Small intestine (tissue), 7 donors: ENCODE data around the gene ZNF521. TPM values are rescaled to one million over a fixed set of nuclear protein-coding genes. Genes with fewer than 3 reads are reported as not detected.

Source experiments
- DNase-seq, 2 donors: peaks; one replicate each; pipeline versions ENCODE4 v3.0.0 to v3.0.0-alpha.2; 2013
- FAIRE-seq: peaks from 2 replicates; lab custom pipeline; 2012; peaks lifted over from hg19 to GRCh38; lab: Jason Lieb, UNC
- H3K27ac ChIP-seq, 3 donors: one replicate each; pipeline ENCODE4 v1.5.1; 2013; ENCODE audit warnings: low read length in 2 of 3, mild to moderate bottlenecking in 2 of 3, control low read depth in 1 of 3, inconsistent platforms in 1 of 3, low read depth in 1 of 3, moderate library complexity in 1 of 3
- H3K27me3 ChIP-seq, 3 donors: one replicate each; pipeline ENCODE4 v1.6.1; 2013; ENCODE audit warnings: low read length in 3 of 3, inconsistent platforms in 1 of 3; ENCODE audit not compliant: control insufficient read depth in 3 of 3, insufficient read depth in 3 of 3
- H3K36me3 ChIP-seq, 3 donors: one replicate each; pipeline ENCODE4 v1.6.1; 2013; ENCODE audit warnings: low read length in 3 of 3, inconsistent platforms in 1 of 3, low read depth in 1 of 3, mild to moderate bottlenecking in 1 of 3, moderate library complexity in 1 of 3; ENCODE audit not compliant: control insufficient read depth in 3 of 3, insufficient read depth in 2 of 3
- H3K4me1 ChIP-seq, 3 donors: one replicate each; pipeline ENCODE4 v1.6.1; 2013; ENCODE audit warnings: low read length in 2 of 3, inconsistent platforms in 1 of 3, low read depth in 1 of 3, mild to moderate bottlenecking in 1 of 3, moderate library complexity in 1 of 3; ENCODE audit not compliant: control insufficient read depth in 3 of 3, insufficient read depth in 2 of 3
- H3K4me3 ChIP-seq, 3 donors: one replicate each; pipeline ENCODE4 v1.5.1; 2013; ENCODE audit warnings: low read length in 3 of 3, control low read depth in 1 of 3, inconsistent platforms in 1 of 3, low read depth in 1 of 3, mild to moderate bottlenecking in 1 of 3, moderate library complexity in 1 of 3
- H3K9me3 ChIP-seq, 2 donors: one replicate each; pipeline ENCODE4 v1.6.1; 2013; ENCODE audit warnings: low read depth in 1 of 2, low read length in 1 of 2; ENCODE audit not compliant: control insufficient read depth in 2 of 2, insufficient read depth in 1 of 2
- whole genome bisulfite sequencing, 3 donors: extraction: QIAGEN DNeasy Blood & Tissue Kit; methylation state at CpG; one replicate each; pipeline ENCODE4 v1.1.7; 2013; 5-methylcytosine and 5-hydroxymethylcytosine counted together
- polyA plus RNA-seq, 4 donors: library from polyadenylated mRNA; stranded (reverse) in 3 of 4; unstranded in 1 of 4; fragments of 200-250 nt in 3 of 4; fragments of 120-200 nt in 1 of 4; gene quantifications; one replicate each; pipeline versions ENCODE4 v1.2.1 to v1.2.3, GENCODE V29; 2013
- donor health status: healthy with polysubstance abuse.
- donor health status: control.
- donor health status: control.
- donor health status: Bipolar disorder and iron deficiency.
- donor health status: healthy.

Gene ZNF521
- polyA plus RNA-seq, 4 donors, result 3.5 to 5.5 (median 3.9) TPM; not detected in 1

DNA sequence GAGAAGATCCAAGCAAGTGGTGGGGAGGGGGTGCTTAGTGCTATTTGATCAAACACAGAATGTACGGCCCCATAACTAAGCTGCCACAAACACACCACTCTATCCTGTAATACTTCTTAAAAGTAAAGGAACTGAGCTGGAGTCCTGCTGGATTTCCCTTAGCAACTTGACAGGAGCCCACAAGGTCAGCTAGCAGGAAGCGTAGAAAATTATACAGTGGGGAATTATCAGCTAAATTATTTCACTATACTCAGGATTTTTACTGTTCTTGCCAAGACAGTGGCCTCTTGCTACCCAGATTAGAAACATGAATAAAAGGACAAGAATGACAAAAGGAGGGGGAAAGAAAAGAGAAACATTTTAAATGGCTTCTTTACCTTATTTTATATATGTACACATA, 217.1 kb downstream of the ZNF521 start:
- no peaks in the 10 kb centered on the region for H3K36me3 ChIP-seq
- FAIRE-seq, result no peak

DNA sequence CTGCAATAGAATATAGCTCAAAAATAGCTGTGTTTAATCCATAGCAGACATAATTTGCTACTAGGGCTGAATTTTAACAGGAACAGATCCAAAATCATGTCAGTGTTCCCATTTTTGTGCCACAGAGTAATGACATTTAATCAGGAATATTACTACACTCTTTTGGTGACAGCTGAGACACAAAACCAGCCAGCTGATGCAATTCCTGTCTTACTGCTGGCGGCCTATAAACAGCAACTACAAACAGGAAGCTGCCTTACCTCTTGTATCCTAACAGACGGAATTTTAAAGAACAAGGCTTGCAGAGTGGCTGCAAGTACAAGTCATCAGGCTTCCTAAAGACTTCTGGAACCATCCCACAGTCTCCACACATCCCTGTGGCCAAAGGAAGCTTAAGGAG, 218.1 kb downstream of the ZNF521 start:
- Histone ChIP-seq H3K27ac (no peak overlapping the region), H3K27me3 (no peaks in the 10 kb centered on the region), H3K4me3 (no peak overlapping the region), H3K9me3 (no peaks in the 10 kb centered on the region), H3K36me3 (no peaks in the 10 kb centered on the region), H3K4me1 (peaks cover 0 to 6% (median 0%) of the 10 kb centered on the region in 3 donors)
- 64 to 74% (median 73%) methylated on average over 2 of the region's 2 CpGs for WGBS, 3 donors
- DNase-seq (no peak), FAIRE-seq (no peak)

More for the DNA sequence above, 217.1 kb downstream of the ZNF521 start:
- Histone ChIP-seq H3K27me3 (no peaks in the 10 kb centered on the region), H3K4me1 (peaks cover 0 to 8% (median 0%) of the 10 kb centered on the region in 3 donors), H3K9me3 (no peaks in the 10 kb centered on the region), H3K4me3 (no peak overlapping the region), H3K27ac (no peak overlapping the region)
- 84 to 96% (median 91%) methylated on average over 2 of the region's 2 CpGs for WGBS, 3 donors
- DNase-seq, result no peak

DNA sequence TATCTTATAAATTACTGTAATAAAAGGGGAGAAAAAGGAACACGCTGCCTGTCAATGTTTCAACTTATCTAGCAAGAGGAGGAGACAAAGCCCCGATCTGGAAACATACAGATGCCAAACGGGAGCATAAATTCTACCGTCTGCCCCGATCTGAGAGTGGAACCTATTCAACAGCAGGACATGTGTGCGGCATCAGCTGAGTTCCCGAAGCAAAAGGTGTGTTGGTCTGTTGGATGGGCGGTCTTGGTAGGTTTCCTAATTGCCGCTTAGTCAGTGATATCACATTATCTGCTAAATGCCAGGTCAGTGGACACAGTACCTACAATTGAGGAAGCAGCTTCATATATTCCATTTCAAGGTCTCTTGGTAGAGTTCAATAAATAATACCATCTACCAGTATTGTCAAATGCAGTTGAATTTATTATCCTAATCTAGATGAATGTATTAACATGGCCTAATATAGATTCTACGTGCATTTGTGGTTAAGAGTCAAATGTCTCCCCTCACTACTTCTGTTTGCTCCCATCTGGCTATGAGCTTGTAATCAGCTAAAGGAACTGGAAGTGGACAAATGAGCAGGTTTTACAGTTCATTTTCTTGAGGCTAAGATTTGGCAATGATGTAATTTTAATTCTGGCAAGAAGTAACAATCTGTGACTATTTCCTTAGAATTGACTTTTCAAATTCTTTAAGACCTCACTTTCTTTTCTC, 219.0 kb downstream of the ZNF521 start:
- Histone ChIP-seq H3K4me1 (peaks cover 0 to 6% (median 0%) of the 10 kb centered on the region in 3 donors), H3K9me3 (no peaks in the 10 kb centered on the region), H3K4me3 (no peak overlapping the region), H3K36me3 (no peaks in the 10 kb centered on the region), H3K27me3 (no peaks in the 10 kb centered on the region), H3K27ac (no peak overlapping the region)
- DNase-seq, result no peak
- 89 to 92% (median 92%) methylated on average over 10 of the region's 10 CpGs for WGBS, 3 donors
- FAIRE-seq, result no peak

DNA sequence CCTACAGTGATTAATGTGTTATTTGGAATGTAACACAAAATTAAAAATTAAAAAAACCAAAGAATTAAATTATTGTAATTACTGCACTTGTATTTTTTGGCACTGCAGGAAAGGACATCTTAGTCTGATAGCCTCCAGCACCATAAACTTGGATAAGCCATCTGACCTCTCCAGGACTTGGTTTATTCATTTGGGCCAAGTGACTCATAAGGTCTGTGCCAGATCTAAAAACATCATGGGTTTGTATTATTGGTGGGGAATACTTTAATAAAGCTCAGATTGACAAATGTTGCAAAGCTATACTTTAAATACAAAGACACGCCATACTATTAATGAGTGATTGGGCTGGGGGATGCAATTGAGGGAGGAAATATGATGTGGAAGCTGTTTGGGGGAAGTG, 225.2 kb downstream of the ZNF521 start:
- Histone ChIP-seq H3K4me3 (no peak overlapping the region), H3K4me1 (no peaks in the 10 kb centered on the region), H3K27ac (no peak overlapping the region), H3K36me3 (no peaks in the 10 kb centered on the region), H3K27me3 (no peaks in the 10 kb centered on the region), H3K9me3 (no peaks in the 10 kb centered on the region)
- WGBS, 3 donors, result 89 to 92% (median 91%) methylated on average over 1 of the region's 1 CpG
- no peak for FAIRE-seq
- no peak for DNase-seq

DNA sequence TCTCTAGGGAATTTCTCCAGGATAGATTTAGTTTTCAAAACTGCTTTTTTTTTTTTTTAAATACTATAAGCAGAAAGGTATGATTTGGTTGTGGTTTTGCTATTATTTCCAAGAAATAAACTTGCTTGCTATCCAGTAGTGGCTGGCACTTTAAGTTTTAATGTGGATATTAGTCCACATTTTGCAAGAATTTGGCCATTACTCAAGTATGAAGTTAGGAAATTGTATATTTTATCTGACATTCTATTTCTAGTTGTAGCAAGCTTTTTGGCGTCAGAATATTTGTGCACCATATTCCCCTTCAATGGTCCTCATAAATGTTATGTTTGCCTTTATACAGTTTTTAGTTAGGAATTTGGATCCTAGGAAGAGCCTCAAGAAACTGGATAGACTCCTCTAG, 226.3 kb downstream of the ZNF521 start:
- no peaks in the 10 kb centered on the region for H3K27me3 ChIP-seq
- DNase-seq (no peak), FAIRE-seq (no peak)
- no peak overlapping the region for H3K27ac ChIP-seq
- H3K9me3 ChIP-seq, result no peaks in the 10 kb centered on the region
- 64 to 90% (median 80%) methylated on average over 1 of the region's 1 CpG for WGBS, 3 donors
- H3K4me1 ChIP-seq, result no peaks in the 10 kb centered on the region
- H3K4me3 ChIP-seq, result no peak overlapping the region
- no peaks in the 10 kb centered on the region for H3K36me3 ChIP-seq

DNA sequence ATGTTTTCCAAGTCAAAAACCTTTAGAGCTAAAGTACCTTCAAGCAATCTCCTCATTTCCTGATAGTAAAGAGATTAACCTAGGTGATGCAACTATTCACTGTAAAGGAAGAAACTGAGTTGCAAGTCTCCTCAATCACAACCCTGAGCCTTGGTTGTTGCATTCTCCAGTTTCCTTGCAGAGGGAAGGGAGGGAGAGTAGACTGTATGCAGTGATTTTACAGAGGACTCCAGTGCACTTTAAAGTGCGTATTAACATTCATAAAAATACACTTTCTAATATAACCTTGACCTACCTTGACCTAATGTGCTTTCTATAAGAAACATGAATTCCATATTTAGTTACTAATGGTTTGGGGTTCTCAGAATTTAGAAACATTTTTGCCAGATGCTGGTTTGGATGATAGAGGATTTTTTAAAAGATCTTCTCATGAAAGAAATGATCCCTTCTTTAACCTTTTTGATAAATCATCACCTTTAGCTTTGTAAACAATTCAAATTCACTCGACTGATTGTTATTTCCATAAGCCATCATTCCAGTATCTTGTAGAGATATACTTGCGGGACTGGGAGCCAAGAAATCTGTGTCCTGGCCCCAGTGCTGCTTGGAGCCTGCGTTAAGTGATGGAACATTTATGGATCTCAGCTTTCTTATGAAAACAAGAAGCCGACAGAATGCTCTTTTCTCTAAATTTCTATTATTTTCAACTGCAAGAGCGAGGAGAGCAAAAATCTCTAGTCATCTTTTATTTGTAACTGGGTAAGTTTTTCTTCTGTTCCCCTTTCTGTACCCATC, 228.3 kb downstream of the ZNF521 start:
- DNase-seq, result no peak
- Histone ChIP-seq H3K9me3 (no peaks in the 10 kb centered on the region), H3K4me1 (no peaks in the 10 kb centered on the region), H3K36me3 (no peaks in the 10 kb centered on the region), H3K27ac (no peak overlapping the region), H3K27me3 (no peaks in the 10 kb centered on the region), H3K4me3 (no peak overlapping the region)
- 68 to 71% (median 68%) methylated on average over 6 of the region's 6 CpGs for WGBS, 3 donors
- no peak for FAIRE-seq

DNA sequence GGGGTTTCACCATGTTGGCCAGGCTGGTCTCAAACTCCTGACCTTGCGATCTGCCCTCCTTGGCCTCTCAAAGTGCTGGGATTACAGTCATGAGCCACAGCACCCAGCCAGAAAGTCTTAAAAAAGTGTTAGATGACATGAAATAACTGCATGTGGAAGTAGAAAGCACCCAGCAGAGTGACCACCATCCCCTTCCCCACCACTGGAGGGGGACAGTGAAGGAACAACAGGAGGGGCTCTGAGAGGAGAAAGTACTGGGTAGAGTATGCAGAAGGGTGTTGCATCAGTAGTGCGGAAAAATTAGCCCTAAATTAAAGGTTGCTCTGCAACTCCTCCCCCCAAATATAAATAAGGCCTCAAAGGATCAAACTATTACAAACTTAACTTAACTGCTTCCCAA, 230.5 kb downstream of the ZNF521 start:
- DNase-seq (no peak), FAIRE-seq (no peak)
- no peak overlapping the region for H3K4me3 ChIP-seq
- H3K36me3 ChIP-seq, result no peaks in the 10 kb centered on the region
- no peaks in the 10 kb centered on the region for H3K4me1 ChIP-seq
- H3K27ac ChIP-seq, result no peak overlapping the region
- H3K27me3 ChIP-seq, result no peaks in the 10 kb centered on the region
- no peaks in the 10 kb centered on the region for H3K9me3 ChIP-seq
- 83 to 100% (median 85%) methylated on average over 2 of the region's 2 CpGs for WGBS, 3 donors

DNA sequence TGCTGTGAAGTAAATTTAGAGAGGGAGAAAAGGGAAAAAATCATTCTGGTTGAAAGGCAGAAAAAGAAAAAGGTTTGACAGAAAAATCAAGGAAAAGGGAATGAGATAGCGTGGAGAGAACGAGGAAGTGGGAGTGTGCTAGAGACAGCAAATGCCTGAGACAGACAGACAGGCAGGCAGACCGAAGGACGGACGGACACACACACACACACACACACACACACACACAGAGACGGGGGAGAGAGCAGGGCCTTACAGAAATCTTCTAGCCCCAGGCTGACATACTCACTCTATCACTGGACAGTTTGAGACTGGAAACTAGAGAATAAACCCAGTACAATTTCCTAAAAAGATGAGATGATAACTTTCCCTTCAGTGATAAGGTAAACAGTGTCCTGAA, 238.4 kb downstream of the ZNF521 start:
- no peak overlapping the region for H3K27ac ChIP-seq

More for the DNA sequence above, 238.4 kb downstream of the ZNF521 start:
- Histone ChIP-seq H3K4me3 (no peak overlapping the region), H3K4me1 (no peaks in the 10 kb centered on the region), H3K9me3 (no peaks in the 10 kb centered on the region), H3K36me3 (no peaks in the 10 kb centered on the region), H3K27me3 (no peaks in the 10 kb centered on the region)
- 65 to 79% (median 75%) methylated on average over 6 of the region's 6 CpGs for WGBS, 3 donors
- FAIRE-seq (no peak), DNase-seq (no peak)
